GM21360 (cell line): Measurements from ENCODE around the gene SRCIN1.

ENCODE experiments used
- ATAC-seq: cut with Tn5 transposase; IDR thresholded peaks from one replicate; pipeline ENCODE4 v1.9.1; 2021; ENCODE audit warnings: mild to moderate bottlenecking, moderate library complexity; ENCODE audit not compliant: unreplicated experiment

The SRCIN1 gene

GRCh38 chr17:38583828-38584349, 21.9 kb downstream of the SRCIN1 start:
- no peak for ATAC-seq

GRCh38 chr17:38583176-38583575, 22.6 kb downstream of the SRCIN1 start:
- no peak for ATAC-seq

GRCh38 chr17:38582069-38582468, 23.7 kb downstream of the SRCIN1 start:
- no peak for ATAC-seq

- no peak for ATAC-seq
Measured at GRCh38 chr17:38579934-38580333, 25.8 kb downstream of the SRCIN1 start.

GRCh38 chr17:38579083-38579480, 26.7 kb downstream of the SRCIN1 start:
- ATAC-seq = no peak

GRCh38 chr17:38578229-38579082, 27.3 kb downstream of the SRCIN1 start:
- ATAC-seq = no peak

- ATAC-seq = no peak
Measured at GRCh38 chr17:38577645-38578173, 28.0 kb downstream of the SRCIN1 start.

GRCh38 chr17:38577244-38577643, 28.5 kb downstream of the SRCIN1 start:
- ATAC-seq = no peak

- no peak for ATAC-seq
Measured at GRCh38 chr17:38575781-38576180, 30.0 kb downstream of the SRCIN1 start.

- no peak for ATAC-seq
Measured at GRCh38 chr17:38574712-38575111, 31.0 kb downstream of the SRCIN1 start.

GRCh38 chr17:38572669-38573365, 32.9 kb downstream of the SRCIN1 start:
- ATAC-seq = no peak

GRCh38 chr17:38571833-38572668, 33.7 kb downstream of the SRCIN1 start:
- ATAC-seq = no peak

- no peak for ATAC-seq
Measured at GRCh38 chr17:38569701-38570512, 35.8 kb downstream of the SRCIN1 start.

GRCh38 chr17:38568845-38569510, 36.8 kb downstream of the SRCIN1 start:
- no peak for ATAC-seq

GRCh38 chr17:38568274-38568673, 37.5 kb downstream of the SRCIN1 start:
- ATAC-seq = no peak

- ATAC-seq = no peak
Measured at GRCh38 chr17:38567350-38567749, 38.4 kb downstream of the SRCIN1 start.

GRCh38 chr17:38566666-38567031, 39.1 kb downstream of the SRCIN1 start:
- no peak for ATAC-seq

- no peak for ATAC-seq
Measured at GRCh38 chr17:38565853-38566665, 39.7 kb downstream of the SRCIN1 start.

- ATAC-seq = no peak
Measured at GRCh38 chr17:38564869-38565268, 40.9 kb downstream of the SRCIN1 start.
